Neural crest cell (in vitro differentiated cells): ENCODE results near the gene NELL2. TPM values are rescaled to one million over a fixed set of nuclear protein-coding genes. Genes with fewer than 3 reads are reported as not detected.

Source experiments
- DNase-seq: peaks from one replicate; pipeline ENCODE4 v3.0.0; 2021; ENCODE audit warnings: low read depth, mixed read lengths, low spot score
- H3K27ac Mint-ChIP-seq: one replicate; pipeline ENCODE4 v1.8.0; 2021; ENCODE audit warnings: mild to moderate bottlenecking, mixed read lengths; ENCODE audit not compliant: unreplicated experiment
- H3K27me3 Mint-ChIP-seq: 2 replicates; pipeline ENCODE4 v1.8.0; 2021; ENCODE audit warnings: low read depth, mild to moderate bottlenecking, mixed read lengths
- H3K36me3 Mint-ChIP-seq: 2 replicates; pipeline ENCODE4 v1.8.0; 2021; ENCODE audit warnings: low read depth, mild to moderate bottlenecking, mixed read lengths
- H3K4me1 Mint-ChIP-seq: 2 replicates; pipeline ENCODE4 v1.8.0; 2021; ENCODE audit warnings: mixed read lengths
- H3K4me3 Mint-ChIP-seq: one replicate; pipeline ENCODE4 v1.8.0; 2021; ENCODE audit warnings: mild to moderate bottlenecking, mixed read lengths
- H3K9me3 Mint-ChIP-seq: 2 replicates; pipeline ENCODE4 v1.8.0; 2021; ENCODE audit warnings: mixed read lengths
- CTCF ChIP-seq: fragments of 200-600 bp; sonication (generic); conservative IDR thresholded peaks from 2 replicates; pipeline ENCODE4 v1.5.0; 2021; ENCODE audit warnings: antibody characterized with exemption, mild to moderate bottlenecking
- total RNA-seq: library from RNA; stranded (reverse); gene quantifications from 2 replicates; pipeline ENCODE4 v1.2.1, GENCODE V29; 2021

Gene NELL2
- total RNA-seq, 1 donor from 2014 or later, result 101 TPM

- H3K36me3 Mint-ChIP-seq, result peaks cover under 1% of the 10 kb centered on the region
- H3K4me3 Mint-ChIP-seq, result no peak overlapping the region
- no peak for DNase-seq
- H3K4me1 Mint-ChIP-seq, result peaks cover 27% of the 10 kb centered on the region
- no peak overlapping the region for H3K27ac Mint-ChIP-seq
- TF ChIP-seq CTCF, result no peak
- H3K27me3 Mint-ChIP-seq, result no peaks in the 10 kb centered on the region
- peaks cover 2% of the 10 kb centered on the region for H3K9me3 Mint-ChIP-seq
Measured at GRCh38 chr12:44510076-44510475, 366.0 kb downstream of the NELL2 start.

- TF ChIP-seq CTCF, result no peak
- no peak for DNase-seq
- Mint-ChIP-seq H3K4me3 (no peak overlapping the region), H3K9me3 (peaks cover 2% of the 10 kb centered on the region), H3K4me1 (peaks cover 27% of the 10 kb centered on the region), H3K27me3 (no peaks in the 10 kb centered on the region), H3K27ac (no peak overlapping the region), H3K36me3 (peaks cover 5% of the 10 kb centered on the region)
Measured at GRCh38 chr12:44509471-44509870, 366.6 kb downstream of the NELL2 start.

GRCh38 chr12:44507461-44507860 lies 368.7 kb downstream of the NELL2 start:
- Mint-ChIP-seq H3K27me3 (no peaks in the 10 kb centered on the region), H3K36me3 (peaks cover 5% of the 10 kb centered on the region), H3K9me3 (peaks cover 2% of the 10 kb centered on the region), H3K4me1 (peaks cover 27% of the 10 kb centered on the region), H3K4me3 (no peak overlapping the region), H3K27ac (peak overlapping the region; percentile 86)
- no peak for DNase-seq
- no peak for TF ChIP-seq CTCF

- no peak overlapping the region for H3K27ac Mint-ChIP-seq
- no peak overlapping the region for H3K4me3 Mint-ChIP-seq
- H3K4me1 Mint-ChIP-seq, result peaks cover 13% of the 10 kb centered on the region
- no peak for TF ChIP-seq CTCF
- peaks cover 7% of the 10 kb centered on the region for H3K36me3 Mint-ChIP-seq
- no peak for DNase-seq
- H3K9me3 Mint-ChIP-seq, result peaks cover 2% of the 10 kb centered on the region
- H3K27me3 Mint-ChIP-seq, result no peaks in the 10 kb centered on the region
Measured at GRCh38 chr12:44504799-44505198, 371.3 kb downstream of the NELL2 start.

GRCh38 chr12:44503329-44503728 lies 372.8 kb downstream of the NELL2 start:
- peaks cover 7% of the 10 kb centered on the region for H3K36me3 Mint-ChIP-seq
- H3K4me1 Mint-ChIP-seq, result peaks cover 8% of the 10 kb centered on the region
- no peak overlapping the region for H3K4me3 Mint-ChIP-seq
- no peaks in the 10 kb centered on the region for H3K27me3 Mint-ChIP-seq
- H3K9me3 Mint-ChIP-seq, result peaks cover 2% of the 10 kb centered on the region
- no peak for DNase-seq
- no peak overlapping the region for H3K27ac Mint-ChIP-seq
- no peak for TF ChIP-seq CTCF

- DNase-seq, result no peak
- H3K4me3 Mint-ChIP-seq, result no peak overlapping the region
- no peak for TF ChIP-seq CTCF
- H3K36me3 Mint-ChIP-seq, result peaks cover 7% of the 10 kb centered on the region
- H3K4me1 Mint-ChIP-seq, result peaks cover 4% of the 10 kb centered on the region
- H3K27me3 Mint-ChIP-seq, result no peaks in the 10 kb centered on the region
- peaks cover 2% of the 10 kb centered on the region for H3K9me3 Mint-ChIP-seq
- H3K27ac Mint-ChIP-seq, result no peak overlapping the region
Measured at GRCh38 chr12:44502681-44503080, 373.4 kb downstream of the NELL2 start.
